DOHH2 (cell line): ENCODE measurements around the gene KCNK6.

Experiments
- EZH2phosphoT487 ChIP-seq: fragments of 200-600 bp; sonication (generic); IDR thresholded peaks from 2 replicates; pipeline ENCODE4 v1.6.1; 2017; ENCODE audit warnings: borderline replicate concordance, mild to moderate bottlenecking, antibody characterized with exemption, low read length, moderate library complexity, mixed read lengths
- TF ChIP-seq, protein P1 (sequence below): fragments of 200-600 bp; sonication (generic); IDR thresholded peaks from one replicate; pipeline ENCODE4 v1.5.1; 2014; ENCODE audit warnings: antibody characterized with exemption, mild to moderate bottlenecking, low read depth, low read length; ENCODE audit not compliant: poor library complexity, severe bottlenecking

DNA sequence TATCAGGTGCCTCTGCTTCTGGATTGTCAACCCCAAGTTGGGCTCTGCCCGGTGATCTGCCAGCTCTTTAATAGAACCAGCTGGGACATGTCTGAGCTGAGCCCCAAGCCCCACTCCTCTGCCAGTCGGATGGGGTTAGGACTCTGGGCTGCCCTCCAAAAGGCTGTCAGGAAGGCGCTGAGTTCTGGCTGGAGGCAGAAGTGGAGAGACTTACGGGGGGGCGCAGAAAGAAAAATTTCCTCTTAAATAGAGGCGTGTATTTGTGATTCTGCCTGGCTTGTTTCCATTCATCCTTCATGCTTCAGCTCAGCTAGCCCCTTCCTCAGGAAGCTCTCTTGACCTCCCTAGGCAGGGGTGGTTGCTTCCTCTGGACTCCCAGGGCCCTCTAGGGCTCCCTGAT is 985 bp upstream of the KCNK6 start:
- TF ChIP-seq, protein P1, sequence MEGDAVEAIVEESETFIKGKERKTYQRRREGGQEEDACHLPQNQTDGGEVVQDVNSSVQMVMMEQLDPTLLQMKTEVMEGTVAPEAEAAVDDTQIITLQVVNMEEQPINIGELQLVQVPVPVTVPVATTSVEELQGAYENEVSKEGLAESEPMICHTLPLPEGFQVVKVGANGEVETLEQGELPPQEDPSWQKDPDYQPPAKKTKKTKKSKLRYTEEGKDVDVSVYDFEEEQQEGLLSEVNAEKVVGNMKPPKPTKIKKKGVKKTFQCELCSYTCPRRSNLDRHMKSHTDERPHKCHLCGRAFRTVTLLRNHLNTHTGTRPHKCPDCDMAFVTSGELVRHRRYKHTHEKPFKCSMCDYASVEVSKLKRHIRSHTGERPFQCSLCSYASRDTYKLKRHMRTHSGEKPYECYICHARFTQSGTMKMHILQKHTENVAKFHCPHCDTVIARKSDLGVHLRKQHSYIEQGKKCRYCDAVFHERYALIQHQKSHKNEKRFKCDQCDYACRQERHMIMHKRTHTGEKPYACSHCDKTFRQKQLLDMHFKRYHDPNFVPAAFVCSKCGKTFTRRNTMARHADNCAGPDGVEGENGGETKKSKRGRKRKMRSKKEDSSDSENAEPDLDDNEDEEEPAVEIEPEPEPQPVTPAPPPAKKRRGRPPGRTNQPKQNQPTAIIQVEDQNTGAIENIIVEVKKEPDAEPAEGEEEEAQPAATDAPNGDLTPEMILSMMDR = no peak
- TF ChIP-seq EZH2phosphoT487 = no peak
